ENCODE data around the gene PIR. TPM values are rescaled to one million over a fixed set of nuclear protein-coding genes. Genes with fewer than 3 reads are reported as not detected.

Gene PIR
- total RNA-seq, 1 donor from 2014 or later = 53.4 TPM

DNA sequence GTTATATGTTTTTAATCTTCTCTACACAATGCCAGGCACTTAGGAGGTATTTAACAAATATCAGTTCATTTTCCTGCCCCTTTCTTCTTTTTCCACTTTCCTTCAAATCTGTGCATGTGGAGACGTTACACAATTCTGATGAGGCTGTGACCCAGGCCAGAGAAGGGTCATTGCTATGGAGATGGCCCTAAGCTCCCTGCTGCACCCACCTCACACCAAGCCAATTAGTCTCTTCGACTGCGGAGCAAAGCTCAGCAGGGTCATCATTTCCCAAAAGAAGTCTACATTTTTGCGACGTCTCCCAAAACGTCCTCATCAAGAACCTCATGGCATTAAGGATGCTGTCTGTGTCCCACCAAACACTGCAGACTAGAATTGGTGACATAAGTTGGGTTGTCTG lies 80.0 kb downstream of the PIR start:
- DNase-seq (ENCODE audit: low read depth, low spot score) = peak; percentile 4
- H3K4me3 Mint-ChIP-seq = no peak overlapping the region

DNA sequence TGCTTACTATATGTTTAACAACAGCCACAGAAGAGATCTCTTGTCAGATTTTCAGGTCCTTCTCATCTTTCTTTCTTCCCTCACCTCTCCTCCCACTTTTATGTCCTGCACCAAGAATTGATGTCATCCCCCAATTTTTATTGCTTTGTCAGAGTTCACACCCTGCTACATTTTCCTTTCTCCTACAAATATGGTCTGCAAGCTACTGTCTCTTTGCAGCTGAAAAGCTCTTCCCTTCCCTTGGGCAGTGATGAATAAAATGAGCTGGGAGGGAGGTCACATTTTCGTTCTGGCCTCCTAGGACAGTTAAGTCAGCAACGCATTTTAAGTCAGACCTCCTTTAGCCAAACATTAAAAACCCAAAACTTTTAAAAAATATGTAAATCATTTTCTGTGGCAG lies 82.2 kb downstream of the PIR start:
- Mint-ChIP-seq H3K9me3 (no peaks in the 10 kb centered on the region), H3K4me1 (peaks cover 33% of the 10 kb centered on the region), H3K27ac (ENCODE audit: unreplicated experiment) (no peak overlapping the region), H3K36me3 (ENCODE audit: low read depth) (peaks cover 7% of the 10 kb centered on the region), H3K27me3 (ENCODE audit: low read depth) (no peaks in the 10 kb centered on the region), H3K4me3 (no peak overlapping the region)
- TF ChIP-seq, protein P1, sequence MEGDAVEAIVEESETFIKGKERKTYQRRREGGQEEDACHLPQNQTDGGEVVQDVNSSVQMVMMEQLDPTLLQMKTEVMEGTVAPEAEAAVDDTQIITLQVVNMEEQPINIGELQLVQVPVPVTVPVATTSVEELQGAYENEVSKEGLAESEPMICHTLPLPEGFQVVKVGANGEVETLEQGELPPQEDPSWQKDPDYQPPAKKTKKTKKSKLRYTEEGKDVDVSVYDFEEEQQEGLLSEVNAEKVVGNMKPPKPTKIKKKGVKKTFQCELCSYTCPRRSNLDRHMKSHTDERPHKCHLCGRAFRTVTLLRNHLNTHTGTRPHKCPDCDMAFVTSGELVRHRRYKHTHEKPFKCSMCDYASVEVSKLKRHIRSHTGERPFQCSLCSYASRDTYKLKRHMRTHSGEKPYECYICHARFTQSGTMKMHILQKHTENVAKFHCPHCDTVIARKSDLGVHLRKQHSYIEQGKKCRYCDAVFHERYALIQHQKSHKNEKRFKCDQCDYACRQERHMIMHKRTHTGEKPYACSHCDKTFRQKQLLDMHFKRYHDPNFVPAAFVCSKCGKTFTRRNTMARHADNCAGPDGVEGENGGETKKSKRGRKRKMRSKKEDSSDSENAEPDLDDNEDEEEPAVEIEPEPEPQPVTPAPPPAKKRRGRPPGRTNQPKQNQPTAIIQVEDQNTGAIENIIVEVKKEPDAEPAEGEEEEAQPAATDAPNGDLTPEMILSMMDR (conservative IDR thresholded peaks at IDR 0.05) = no peak
- no peak for DNase-seq (ENCODE audit: low read depth, low spot score)

More for the DNA sequence above, 80.0 kb downstream of the PIR start:
- H3K9me3 Mint-ChIP-seq = peaks cover 7% of the 10 kb centered on the region
- no peak overlapping the region for H3K27ac Mint-ChIP-seq (ENCODE audit: unreplicated experiment)
- H3K27me3 Mint-ChIP-seq (ENCODE audit: low read depth) = no peaks in the 10 kb centered on the region
- peaks cover 21% of the 10 kb centered on the region for H3K36me3 Mint-ChIP-seq (ENCODE audit: low read depth)
- H3K4me1 Mint-ChIP-seq = peaks cover 33% of the 10 kb centered on the region
- TF ChIP-seq, protein P1 (conservative IDR thresholded peaks at IDR 0.05) = no peak

DNA sequence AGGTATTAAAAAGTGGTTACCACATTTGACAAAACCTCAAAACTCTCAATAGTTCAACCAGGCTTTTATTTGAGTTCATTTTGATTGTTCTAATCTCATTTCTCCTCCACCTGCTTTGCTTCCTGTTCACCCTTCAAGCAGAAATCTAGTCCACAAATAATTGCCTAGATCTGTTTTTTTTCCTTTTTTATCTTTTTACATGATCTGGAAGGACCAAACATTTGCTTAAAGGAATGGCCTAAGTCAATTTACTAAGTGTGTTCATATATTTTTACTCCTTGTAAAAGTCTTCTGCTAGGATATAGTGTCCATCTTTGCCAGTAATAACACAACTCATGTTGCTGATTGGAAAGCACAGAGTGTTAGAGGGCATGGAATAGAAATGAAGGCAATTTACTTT lies 82.7 kb downstream of the PIR start:
- peaks cover 33% of the 10 kb centered on the region for H3K4me1 Mint-ChIP-seq
- H3K27me3 Mint-ChIP-seq (ENCODE audit: low read depth) = no peaks in the 10 kb centered on the region
- no peak for DNase-seq (ENCODE audit: low read depth, low spot score)
- TF ChIP-seq, protein P1 (conservative IDR thresholded peaks at IDR 0.05) = no peak
- H3K36me3 Mint-ChIP-seq (ENCODE audit: low read depth) = peaks cover 7% of the 10 kb centered on the region
- H3K9me3 Mint-ChIP-seq = no peaks in the 10 kb centered on the region
- no peak overlapping the region for H3K27ac Mint-ChIP-seq (ENCODE audit: unreplicated experiment)
- H3K4me3 Mint-ChIP-seq = no peak overlapping the region

DNA sequence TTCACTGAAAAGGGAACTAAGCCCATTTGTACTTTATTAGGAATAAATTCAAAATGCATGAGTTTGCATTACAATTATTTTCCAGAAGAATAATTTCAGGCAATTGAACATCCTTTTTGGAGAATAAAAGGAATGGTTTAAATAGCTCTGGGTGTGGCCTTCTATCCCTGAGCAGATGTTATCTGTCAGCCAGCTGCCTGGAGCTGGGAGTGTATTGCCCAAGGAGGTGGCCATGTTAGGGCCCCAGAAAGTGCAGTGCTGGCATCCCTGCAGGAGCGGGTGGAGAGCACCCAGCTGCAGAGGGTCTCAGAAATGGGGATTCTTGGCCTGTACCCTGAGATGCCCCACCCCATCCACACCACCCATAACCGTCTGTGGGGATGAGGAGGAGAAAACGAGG lies 87.3 kb downstream of the PIR start:
- Mint-ChIP-seq H3K36me3 (ENCODE audit: low read depth) (peaks cover 7% of the 10 kb centered on the region), H3K4me3 (no peak overlapping the region), H3K27ac (ENCODE audit: unreplicated experiment) (no peak overlapping the region), H3K9me3 (no peaks in the 10 kb centered on the region), H3K27me3 (ENCODE audit: low read depth) (no peaks in the 10 kb centered on the region), H3K4me1 (peaks cover 14% of the 10 kb centered on the region)
- TF ChIP-seq, protein P1 (conservative IDR thresholded peaks at IDR 0.05) = no peak
- no peak for DNase-seq (ENCODE audit: low read depth, low spot score)

DNA sequence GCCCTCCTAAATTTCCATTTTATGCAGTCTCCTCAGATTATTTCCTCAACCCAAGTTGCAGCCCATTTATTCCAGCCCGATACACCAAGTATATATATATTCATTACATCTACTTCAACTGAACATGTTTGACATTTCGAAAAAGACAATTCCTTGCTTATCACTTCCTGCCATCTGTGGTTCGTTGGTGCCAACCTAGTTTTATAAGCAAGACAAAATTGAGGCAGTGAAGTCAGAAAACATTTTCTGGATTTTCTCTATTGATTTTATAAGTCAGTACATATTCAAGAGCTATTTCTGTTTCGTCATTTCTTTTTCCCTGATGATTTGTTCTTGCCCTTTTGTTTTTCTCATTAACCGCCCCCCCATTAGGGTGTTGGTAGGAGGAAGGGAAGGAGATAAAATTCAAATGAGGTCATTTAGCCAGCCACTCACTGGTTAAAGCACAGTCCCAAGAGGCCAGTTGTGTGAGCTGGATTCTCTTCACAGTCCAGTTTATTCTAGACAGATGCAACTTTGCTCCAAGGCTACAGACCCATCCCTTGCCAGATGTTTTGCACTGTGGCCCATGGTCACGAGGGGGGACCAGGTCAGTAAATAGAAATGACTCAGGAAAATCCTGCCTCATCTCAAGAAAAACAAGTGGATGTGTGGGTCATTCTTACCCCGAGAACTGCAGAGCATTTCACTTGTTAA lies 88.6 kb downstream of the PIR start:
- H3K27me3 Mint-ChIP-seq (ENCODE audit: low read depth) = no peaks in the 10 kb centered on the region

More for the DNA sequence above, 88.6 kb downstream of the PIR start:
- no peak overlapping the region for H3K4me3 Mint-ChIP-seq
- TF ChIP-seq, protein P1 (conservative IDR thresholded peaks at IDR 0.05) = no peak
- H3K9me3 Mint-ChIP-seq = no peaks in the 10 kb centered on the region
- H3K27ac Mint-ChIP-seq (ENCODE audit: unreplicated experiment) = no peak overlapping the region
- no peak for DNase-seq (ENCODE audit: low read depth, low spot score)
- peaks cover 11% of the 10 kb centered on the region for H3K4me1 Mint-ChIP-seq
- H3K36me3 Mint-ChIP-seq (ENCODE audit: low read depth) = peaks cover 12% of the 10 kb centered on the region

Measured in neural crest cell (in vitro differentiated cells).